WTC11 (cell line): Measurements from ENCODE around the gene PTPRG. TPM values are rescaled to one million over a fixed set of nuclear protein-coding genes. Genes with fewer than 3 reads are reported as not detected.

Experiments
- ATAC-seq: fragments of 200-7000 bp; cut with Tn5 transposase; 2 replicates; pipeline ENCODE4 v1.10.0; 2021; ENCODE audit warnings: mild to moderate bottlenecking, moderate library complexity
- CTCF ChIA-PET: fragments of 300-600 bp; sonication (Branson Sonifier 250); formaldehyde crosslinking; loops from one replicate; lab custom pipeline; 2021; ENCODE audit warnings: antibody characterized with exemption; lab: Charles Lee
- POLR2A ChIA-PET: fragments of 350-600 bp; sonication (Branson Sonifier 250); formaldehyde crosslinking; loops from one replicate; lab custom pipeline; 2021; ENCODE audit warnings: antibody characterized with exemption; lab: Charles Lee
- DNase-seq: peaks from one replicate; pipeline ENCODE4 v3.0.0; 2021; ENCODE audit warnings: low spot score
- H3K27ac Mint-ChIP-seq: 2 replicates; pipeline ENCODE4 v1.8.0; 2021; ENCODE audit warnings: mixed read lengths
- H3K27me3 Mint-ChIP-seq: 2 replicates; pipeline ENCODE4 v1.8.0; 2021; ENCODE audit warnings: low read depth, mild to moderate bottlenecking, moderate library complexity, mixed read lengths
- H3K36me3 Mint-ChIP-seq: 2 replicates; pipeline ENCODE4 v1.8.0; 2021; ENCODE audit warnings: mixed read lengths
- H3K4me1 Mint-ChIP-seq: 2 replicates; pipeline ENCODE4 v1.8.0; 2022; ENCODE audit warnings: mixed read lengths
- H3K4me3 Mint-ChIP-seq: 2 replicates; pipeline ENCODE4 v1.8.0; 2021; ENCODE audit warnings: mild to moderate bottlenecking, moderate library complexity, mixed read lengths
- H3K9me3 Mint-ChIP-seq: 2 replicates; pipeline ENCODE4 v1.8.0; 2021; ENCODE audit warnings: mixed read lengths
- E2F1 ChIP-seq: sonication (generic); formaldehyde crosslinking; IDR thresholded peaks from 2 replicates; pipeline ENCODE4 v1.8.0; 2022; ENCODE audit warnings: mild to moderate bottlenecking, missing genetic modification reagents
- E2F4 ChIP-seq: sonication (generic); formaldehyde crosslinking; IDR thresholded peaks from 2 replicates; pipeline ENCODE4 v1.8.1; 2022; ENCODE audit warnings: low read depth, mild to moderate bottlenecking, moderate library complexity, missing genetic modification reagents, borderline replicate concordance
- GTF2I ChIP-seq: fragments of 250-450 bp; sonication (Bioruptor Pico); conservative IDR thresholded peaks from 2 replicates; pipeline ENCODE4 v1.4.0; 2021; ENCODE audit warnings: mild to moderate bottlenecking
- KAT7 ChIP-seq: sonication (generic); formaldehyde crosslinking; IDR thresholded peaks from 2 replicates; pipeline ENCODE4 v1.8.1; 2023; ENCODE audit warnings: missing genetic modification reagents, mild to moderate bottlenecking, borderline replicate concordance
- NFATC4 ChIP-seq: fragments of 250-450 bp; sonication (Bioruptor Pico); IDR thresholded peaks from 2 replicates; pipeline ENCODE4 v1.9.0; 2021; ENCODE audit warnings: mild to moderate bottlenecking
- NFE2L1 ChIP-seq: sonication (generic); formaldehyde crosslinking; IDR thresholded peaks from 2 replicates; pipeline ENCODE4 v1.8.1; 2023; ENCODE audit warnings: missing genetic modification reagents
- NFYB ChIP-seq: sonication (generic); formaldehyde crosslinking; conservative IDR thresholded peaks from 2 replicates; pipeline ENCODE4 v1.8.0; 2022; ENCODE audit warnings: low read depth, missing genetic modification reagents
- TEAD4 ChIP-seq: sonication (generic); formaldehyde crosslinking; IDR thresholded peaks from 2 replicates; pipeline ENCODE4 v1.8.0; 2022; ENCODE audit warnings: mild to moderate bottlenecking, missing genetic modification reagents
- ZBTB21 ChIP-seq: sonication (generic); formaldehyde crosslinking; IDR thresholded peaks from 2 replicates; pipeline ENCODE4 v1.8.1; 2023; ENCODE audit warnings: mild to moderate bottlenecking, missing genetic modification reagents, borderline replicate concordance
- ZNF138 ChIP-seq: sonication (generic); formaldehyde crosslinking; conservative IDR thresholded peaks from 2 replicates; pipeline ENCODE4 v1.8.1; 2022; ENCODE audit warnings: mild to moderate bottlenecking, moderate library complexity, missing genetic modification reagents
- ZNF219 ChIP-seq: sonication (generic); formaldehyde crosslinking; IDR thresholded peaks from 2 replicates; pipeline ENCODE4 v1.8.0; 2023; ENCODE audit warnings: missing genetic modification reagents, mild to moderate bottlenecking, borderline replicate concordance
- ZNF423 ChIP-seq: fragments of 250-450 bp; sonication (Bioruptor Pico); IDR thresholded peaks from 2 replicates; pipeline ENCODE4 v2.1.2; 2022; ENCODE audit warnings: mild to moderate bottlenecking, moderate library complexity
- ZSCAN18 ChIP-seq: fragments of 250-450 bp; sonication (Bioruptor Pico); IDR thresholded peaks from 2 replicates; pipeline ENCODE4 v2.1.2; 2022; ENCODE audit warnings: mild to moderate bottlenecking, moderate library complexity
- total RNA-seq: library from RNA; stranded (reverse); gene quantifications from 3 replicates; pipeline ENCODE4 v1.2.3, GENCODE V29; 2021
- TF ChIP-seq, protein P1 (sequence below): fragments of 200-600 bp; IDR thresholded peaks from 2 replicates; pipeline ENCODE4 v1.8.0; 2022; ENCODE audit warnings: antibody characterized with exemption
- TF ChIP-seq, protein P2 (sequence below): sonication (generic); formaldehyde crosslinking; IDR thresholded peaks from 2 replicates; pipeline ENCODE4 v1.8.0; 2023; ENCODE audit warnings: missing genetic modification reagents, mild to moderate bottlenecking, borderline replicate concordance

The PTPRG gene
- total RNA-seq, 1 experiment from 2014 or later = 106 TPM

- no peaks in the 10 kb centered on the region for H3K36me3 Mint-ChIP-seq
- ChIA-PET POLR2A (interaction anchor here (0.8 kb wide), 1 partner anchor 109 kb away, joined by 4 read pairs; no protein-coding TSS in a partner anchor), CTCF (interaction anchor here (1.0 kb wide), 1 partner anchor 10 kb away, joined by 3 read pairs; no protein-coding TSS in a partner anchor)
- H3K4me3 Mint-ChIP-seq = no peak overlapping the region
- H3K4me1 Mint-ChIP-seq = peaks cover 27% of the 10 kb centered on the region
- H3K27ac Mint-ChIP-seq = no peak overlapping the region
- TF ChIP-seq NFYB (CRISPR knock-in tag) (peak; percentile 58), NFE2L1 (no peak), ZNF138 (CRISPR knock-in tag) (no peak)
- TF ChIP-seq, all 79 proteins: peak for 1
- no peaks in the 10 kb centered on the region for H3K27me3 Mint-ChIP-seq
- no peak for DNase-seq
- ATAC-seq = peak; percentile 76
- H3K9me3 Mint-ChIP-seq = peaks cover 19% of the 10 kb centered on the region
These were observed 40.3 kb upstream of the PTPRG start for GRCh38 chr3:61520966-61521628.

DNA sequence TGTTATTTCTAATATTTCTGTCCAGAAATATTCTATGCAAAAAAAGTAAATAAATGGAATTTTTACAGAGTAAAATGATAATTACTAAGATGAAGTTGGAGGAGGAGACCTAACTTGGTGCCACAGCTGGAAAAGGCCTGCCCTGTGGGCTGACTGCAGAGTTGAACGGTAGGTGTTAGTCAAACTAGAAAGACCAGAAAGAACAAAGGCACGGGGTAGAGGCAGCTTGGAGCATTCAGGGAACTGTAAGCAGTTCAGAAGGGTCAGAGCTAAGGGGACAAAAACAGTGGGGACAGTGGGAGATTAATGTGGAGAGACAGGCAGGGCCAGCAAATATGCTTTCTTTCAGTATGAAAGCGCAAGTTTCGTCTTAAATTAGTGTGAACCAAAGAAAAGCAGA, 39.3 kb upstream of the PTPRG start:
- H3K36me3 Mint-ChIP-seq = no peaks in the 10 kb centered on the region
- ATAC-seq (peak; percentile 81), DNase-seq (no peak)
- H3K4me3 Mint-ChIP-seq = no peak overlapping the region
- ChIA-PET CTCF (interaction anchor here (1.0 kb wide), 1 partner anchor 9 kb away, joined by 3 read pairs; no protein-coding TSS in a partner anchor), POLR2A (no interaction called here)
- no peaks in the 10 kb centered on the region for H3K27me3 Mint-ChIP-seq
- peak overlapping the region; percentile 19; the same call in 1 of the 2 replicates for H3K27ac Mint-ChIP-seq
- H3K9me3 Mint-ChIP-seq = peaks cover 13% of the 10 kb centered on the region
- H3K4me1 Mint-ChIP-seq = peaks cover 37% of the 10 kb centered on the region
- TF ChIP-seq E2F1 (CRISPR knock-in tag) (no peak), ZNF219 (CRISPR knock-in tag) (no peak), ZSCAN18 (no peak), ZNF423 (CRISPR knock-in tag) (no peak), NFATC4 (no peak), E2F4 (CRISPR knock-in tag) (no peak), GTF2I (CRISPR knock-in tag) (no peak), TEAD4 (no peak), KAT7 (CRISPR knock-in tag) (no peak), ZBTB21 (CRISPR knock-in tag) (no peak)
- TF ChIP-seq, protein P1, sequence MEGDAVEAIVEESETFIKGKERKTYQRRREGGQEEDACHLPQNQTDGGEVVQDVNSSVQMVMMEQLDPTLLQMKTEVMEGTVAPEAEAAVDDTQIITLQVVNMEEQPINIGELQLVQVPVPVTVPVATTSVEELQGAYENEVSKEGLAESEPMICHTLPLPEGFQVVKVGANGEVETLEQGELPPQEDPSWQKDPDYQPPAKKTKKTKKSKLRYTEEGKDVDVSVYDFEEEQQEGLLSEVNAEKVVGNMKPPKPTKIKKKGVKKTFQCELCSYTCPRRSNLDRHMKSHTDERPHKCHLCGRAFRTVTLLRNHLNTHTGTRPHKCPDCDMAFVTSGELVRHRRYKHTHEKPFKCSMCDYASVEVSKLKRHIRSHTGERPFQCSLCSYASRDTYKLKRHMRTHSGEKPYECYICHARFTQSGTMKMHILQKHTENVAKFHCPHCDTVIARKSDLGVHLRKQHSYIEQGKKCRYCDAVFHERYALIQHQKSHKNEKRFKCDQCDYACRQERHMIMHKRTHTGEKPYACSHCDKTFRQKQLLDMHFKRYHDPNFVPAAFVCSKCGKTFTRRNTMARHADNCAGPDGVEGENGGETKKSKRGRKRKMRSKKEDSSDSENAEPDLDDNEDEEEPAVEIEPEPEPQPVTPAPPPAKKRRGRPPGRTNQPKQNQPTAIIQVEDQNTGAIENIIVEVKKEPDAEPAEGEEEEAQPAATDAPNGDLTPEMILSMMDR = no peak
- TF ChIP-seq, protein P2, sequence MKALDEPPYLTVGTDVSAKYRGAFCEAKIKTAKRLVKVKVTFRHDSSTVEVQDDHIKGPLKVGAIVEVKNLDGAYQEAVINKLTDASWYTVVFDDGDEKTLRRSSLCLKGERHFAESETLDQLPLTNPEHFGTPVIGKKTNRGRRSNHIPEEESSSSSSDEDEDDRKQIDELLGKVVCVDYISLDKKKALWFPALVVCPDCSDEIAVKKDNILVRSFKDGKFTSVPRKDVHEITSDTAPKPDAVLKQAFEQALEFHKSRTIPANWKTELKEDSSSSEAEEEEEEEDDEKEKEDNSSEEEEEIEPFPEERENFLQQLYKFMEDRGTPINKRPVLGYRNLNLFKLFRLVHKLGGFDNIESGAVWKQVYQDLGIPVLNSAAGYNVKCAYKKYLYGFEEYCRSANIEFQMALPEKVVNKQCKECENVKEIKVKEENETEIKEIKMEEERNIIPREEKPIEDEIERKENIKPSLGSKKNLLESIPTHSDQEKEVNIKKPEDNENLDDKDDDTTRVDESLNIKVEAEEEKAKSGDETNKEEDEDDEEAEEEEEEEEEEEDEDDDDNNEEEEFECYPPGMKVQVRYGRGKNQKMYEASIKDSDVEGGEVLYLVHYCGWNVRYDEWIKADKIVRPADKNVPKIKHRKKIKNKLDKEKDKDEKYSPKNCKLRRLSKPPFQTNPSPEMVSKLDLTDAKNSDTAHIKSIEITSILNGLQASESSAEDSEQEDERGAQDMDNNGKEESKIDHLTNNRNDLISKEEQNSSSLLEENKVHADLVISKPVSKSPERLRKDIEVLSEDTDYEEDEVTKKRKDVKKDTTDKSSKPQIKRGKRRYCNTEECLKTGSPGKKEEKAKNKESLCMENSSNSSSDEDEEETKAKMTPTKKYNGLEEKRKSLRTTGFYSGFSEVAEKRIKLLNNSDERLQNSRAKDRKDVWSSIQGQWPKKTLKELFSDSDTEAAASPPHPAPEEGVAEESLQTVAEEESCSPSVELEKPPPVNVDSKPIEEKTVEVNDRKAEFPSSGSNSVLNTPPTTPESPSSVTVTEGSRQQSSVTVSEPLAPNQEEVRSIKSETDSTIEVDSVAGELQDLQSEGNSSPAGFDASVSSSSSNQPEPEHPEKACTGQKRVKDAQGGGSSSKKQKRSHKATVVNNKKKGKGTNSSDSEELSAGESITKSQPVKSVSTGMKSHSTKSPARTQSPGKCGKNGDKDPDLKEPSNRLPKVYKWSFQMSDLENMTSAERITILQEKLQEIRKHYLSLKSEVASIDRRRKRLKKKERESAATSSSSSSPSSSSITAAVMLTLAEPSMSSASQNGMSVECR (CRISPR knock-in tag) = no peak
